Heart left ventricle (tissue), 16 donors: Measurements from ENCODE around the gene STK4. TPM values are rescaled to one million over a fixed set of nuclear protein-coding genes. Genes with fewer than 3 reads are reported as not detected.

Source experiments
- ATAC-seq, 4 donors: fragments of 200-7000 bp; cut with Tn5 transposase; one replicate each; pipeline ENCODE4 v1.9.1; 2020 to 2022; ENCODE audit warnings: moderate library complexity in 4 of 4, mild to moderate bottlenecking in 3 of 4, moderate number of reproducible peaks in 1 of 4
- DNase-seq, 5 donors: peaks; one replicate each; pipeline ENCODE4 v3.0.0-alpha.2; 2020
- H3K27ac ChIP-seq, 12 donors: fragments of 200-600 bp; sonication (generic) in 4 of 12; one replicate each; pipeline versions ENCODE4 v1.5.0 to v1.8.0; 2016 to 2022; ENCODE audit warnings: mild to moderate bottlenecking in 2 of 12
- H3K27me3 ChIP-seq, 9 donors: fragments of 200-600 bp; sonication (generic) in 2 of 9; one replicate each; pipeline versions ENCODE4 v1.5.1 to v1.8.0; 2016 to 2022; ENCODE audit warnings: mild to moderate bottlenecking in 3 of 9
- H3K36me3 ChIP-seq, 9 donors: fragments of 200-600 bp; sonication (generic) in 2 of 9; one replicate each; pipeline versions ENCODE4 v1.5.0 to v1.8.0; 2018 to 2022; ENCODE audit warnings: mild to moderate bottlenecking in 2 of 9
- H3K4me1 ChIP-seq, 12 donors: fragments of 200-600 bp; sonication (generic) in 4 of 12; one replicate each; pipeline versions ENCODE4 v1.5.0 to v1.8.0; 2016 to 2022; ENCODE audit warnings: mild to moderate bottlenecking in 3 of 12
- H3K4me3 ChIP-seq, 12 donors: fragments of 200-600 bp; sonication (generic) in 4 of 12; one replicate each; pipeline versions ENCODE4 v1.5.0 to v1.8.0; 2017 to 2022; ENCODE audit warnings: mild to moderate bottlenecking in 9 of 12, moderate library complexity in 4 of 12
- H3K9me3 ChIP-seq, 12 donors: fragments of 200-600 bp; sonication (generic) in 4 of 12; one replicate each; pipeline versions ENCODE4 v1.5.0 to v1.8.0; 2016 to 2022; ENCODE audit warnings: mild to moderate bottlenecking in 1 of 12
- POLR2A ChIP-seq, 2 donors: fragments of 450-650 bp; IDR thresholded peaks; one replicate each; pipeline ENCODE4 v1.6.1; 2017; ENCODE audit warnings: antibody characterized with exemption in 2 of 2, mild to moderate bottlenecking in 2 of 2, moderate library complexity in 2 of 2
- WGBS, 4 donors: extraction: QIAGEN DNeasy Blood & Tissue Kit in 2 of 4; methylation state at CpG; one replicate each; pipeline versions ENCODE4 v1.1.5 to v1.1.7; 2013 to 2018; 5-methylcytosine and 5-hydroxymethylcytosine counted together
- intact Hi-C, 10 donors: fragments of 100-400 bp; cut with DNase I; formaldehyde crosslinking; loops; one replicate each; pipeline versions ENCODE4 v1.11.1 to v1.14.2; 2022
- long read RNA-seq, 3 donors: library from polyadenylated mRNA; unstranded; transcript quantifications; one replicate each; pipeline ENCODE4 v2.0.0, GENCODE V29; 2020 to 2021
- polyA plus RNA-seq, 2 donors: library from polyadenylated mRNA; stranded (reverse); fragments of 200-250 nt; gene quantifications; one replicate each; pipeline ENCODE4 v1.2.3, GENCODE V29; 2013
- total RNA-seq, 9 donors: library from RNA; depleted of rRNA in 2 of 9; stranded (reverse); fragments of >200 nt in 2 of 9; fragmentation: NEBNext Ultra II Directional in 3 of 9; extraction: Animal tissue kit (Norgen Biotek cat#: 25700) in 3 of 9; gene quantifications; one replicate each; pipeline versions ENCODE4 v1.1.0 to v1.2.4, GENCODE V29; 2016 to 2023
- TF ChIP-seq, protein P1 (sequence below), 12 donors: fragments of 200-600 bp; sonication (generic) in 4 of 12; IDR thresholded peaks; one replicate each; pipeline versions ENCODE4 v1.5.0 to v1.8.0; 2018 to 2022; ENCODE audit warnings: antibody characterized with exemption in 12 of 12, mild to moderate bottlenecking in 5 of 12
- donor health status: ischemic (EF 13 %, LVEDD 7.1; RV severe dilation, severe dysfunction).
- donor health status: healthy with polysubstance abuse.
- donor health status: DM: no; HTN: yes; CAD: no.
- donor health status: DM: no; HTN: no; CAD: no.
- donor health status: ischemic (EF 25% LVEDD 6.9; RV normal size, moderate dysfunction).
- donor health status: ischemic (EF 25% LVEDD 5.7; RV mildly dilated, moderate dysfunction).
- donor health status: healthy.
- donor health status: DM: yes; HTN: yes; CAD: no.
- donor health status: ischemic (EF 35%, LVEDD 5.7; RV mildly dilated, moderate dysfunction).
- donor health status: nonischemic (EF 11% LVEDD 7.7; RV severe dilation, severe dysfunction).
- donor health status: DM: yes; HTN: yes; CAD: no.
- donor health status: PGD.
- donor health status: ischemic (EF 29% LVEDD 5.4; RV normal size, mild dysfunction).
- donor health status: nonischemic (EF 23%, LVEDD 6.1; RV moderate dilation, normal function).

The STK4 gene
- total RNA-seq (10 to 100 TPM in 2 of 9 donors, 1 to 10 TPM in 7; 8.1 to 25.3 (median 9.5) TPM), polyA plus RNA-seq (1 to 10 TPM; 3.2 to 7.9 TPM)
- long read RNA-seq, donor 1, partial matches to known transcripts, result 1 of 3 reads
- long read RNA-seq, donor 1, other reads (novel, unspliced or antisense), result 2 of 3 reads
- long read RNA-seq, donor 2, partial matches to known transcripts, result 4 of 11 reads
- long read RNA-seq, donor 2, other reads (novel, unspliced or antisense), result 7 of 11 reads
- long read RNA-seq, donor 3, full-length matches to known transcripts, result 2 of 7 reads
- long read RNA-seq, donor 3, partial matches to known transcripts, result 3 of 7 reads
- long read RNA-seq, donor 3, other reads (novel, unspliced or antisense), result 2 of 7 reads

- H3K4me1 ChIP-seq, result peaks cover 0 to 52% (median 15%) of the 10 kb centered on the region in 12 donors
- H3K36me3 ChIP-seq, result no peaks in the 10 kb centered on the region
- H3K27ac ChIP-seq, result peak within 1 kb of the TSS in 11 of 12 donors; percentile 71 to 95 (median 85)
- H3K27me3 ChIP-seq, result no peaks in the 10 kb centered on the region
- WGBS, 4 donors, result 1 to 3% (median 1%) methylated on average over 38 to 68 of the region's 68 CpGs
- intact Hi-C loops, result loop anchor here in 2 of 10 donors (5.0 to 10.0 kb wide), 2 partner anchors 79 to 449 kb away; partner anchors contain the start of genes YWHAB (in 2 of the 2) and PIGT (in 1 of the 2)
- H3K4me3 ChIP-seq, result peak within 1 kb of the TSS; percentile 62 to 93 (median 76)
- TF ChIP-seq POLR2A (IDR thresholded peaks at IDR 0.05), result peak in 1 of 2 donors; percentile 88
- TF ChIP-seq, protein P1, sequence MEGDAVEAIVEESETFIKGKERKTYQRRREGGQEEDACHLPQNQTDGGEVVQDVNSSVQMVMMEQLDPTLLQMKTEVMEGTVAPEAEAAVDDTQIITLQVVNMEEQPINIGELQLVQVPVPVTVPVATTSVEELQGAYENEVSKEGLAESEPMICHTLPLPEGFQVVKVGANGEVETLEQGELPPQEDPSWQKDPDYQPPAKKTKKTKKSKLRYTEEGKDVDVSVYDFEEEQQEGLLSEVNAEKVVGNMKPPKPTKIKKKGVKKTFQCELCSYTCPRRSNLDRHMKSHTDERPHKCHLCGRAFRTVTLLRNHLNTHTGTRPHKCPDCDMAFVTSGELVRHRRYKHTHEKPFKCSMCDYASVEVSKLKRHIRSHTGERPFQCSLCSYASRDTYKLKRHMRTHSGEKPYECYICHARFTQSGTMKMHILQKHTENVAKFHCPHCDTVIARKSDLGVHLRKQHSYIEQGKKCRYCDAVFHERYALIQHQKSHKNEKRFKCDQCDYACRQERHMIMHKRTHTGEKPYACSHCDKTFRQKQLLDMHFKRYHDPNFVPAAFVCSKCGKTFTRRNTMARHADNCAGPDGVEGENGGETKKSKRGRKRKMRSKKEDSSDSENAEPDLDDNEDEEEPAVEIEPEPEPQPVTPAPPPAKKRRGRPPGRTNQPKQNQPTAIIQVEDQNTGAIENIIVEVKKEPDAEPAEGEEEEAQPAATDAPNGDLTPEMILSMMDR (IDR thresholded peaks at IDR 0.05), result peak; percentile 13 to 71 (median 46)
- ATAC-seq (peak; percentile 94 to 99 (median 98)), DNase-seq (peak; percentile 94 to 97 (median 94))
- no peaks in the 10 kb centered on the region for H3K9me3 ChIP-seq
Measured at GRCh38 chr20:44966030-44966961, at the start of gene STK4. Gene STK4, plus strand, starts transcription at chr20:44966512. Its CDS starts 57 bp downstream, at chr20:44966569.

DNA sequence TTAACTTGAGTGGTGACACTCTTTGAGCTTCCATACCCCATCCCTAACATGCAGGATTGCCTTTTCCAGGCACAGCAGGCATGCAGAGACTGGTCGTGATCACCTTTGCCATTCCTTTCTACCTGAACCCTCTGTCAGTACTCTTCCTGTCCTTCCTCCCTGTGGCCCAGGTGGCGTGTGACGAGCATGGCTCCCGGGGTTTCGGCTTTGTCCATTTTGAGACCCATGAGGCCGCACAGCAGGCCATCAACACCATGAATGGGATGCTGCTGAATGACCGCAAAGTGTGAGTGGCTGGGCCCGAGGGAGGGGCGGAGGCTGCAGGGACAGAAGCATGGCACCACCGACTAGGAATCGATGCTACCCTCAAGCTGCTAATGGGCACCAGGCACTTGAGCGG, 49.7 kb upstream of the STK4 start:
- 93 to 97% (median 95%) methylated on average over 12 of the region's 12 CpGs for WGBS, 4 donors
- H3K36me3 ChIP-seq, result peaks cover 0 to 13% (median 0%) of the 10 kb centered on the region in 9 donors
- TF ChIP-seq POLR2A (IDR thresholded peaks at IDR 0.05), result no peak
- H3K4me1 ChIP-seq, result no peaks in the 10 kb centered on the region
- no peaks in the 10 kb centered on the region for H3K9me3 ChIP-seq
- no peaks in the 10 kb centered on the region for H3K27me3 ChIP-seq
- no peak for DNase-seq
- no peak overlapping the region for H3K4me3 ChIP-seq
- no peak overlapping the region for H3K27ac ChIP-seq
- intact Hi-C loops, result no loop called here
- no peak for ATAC-seq

DNA sequence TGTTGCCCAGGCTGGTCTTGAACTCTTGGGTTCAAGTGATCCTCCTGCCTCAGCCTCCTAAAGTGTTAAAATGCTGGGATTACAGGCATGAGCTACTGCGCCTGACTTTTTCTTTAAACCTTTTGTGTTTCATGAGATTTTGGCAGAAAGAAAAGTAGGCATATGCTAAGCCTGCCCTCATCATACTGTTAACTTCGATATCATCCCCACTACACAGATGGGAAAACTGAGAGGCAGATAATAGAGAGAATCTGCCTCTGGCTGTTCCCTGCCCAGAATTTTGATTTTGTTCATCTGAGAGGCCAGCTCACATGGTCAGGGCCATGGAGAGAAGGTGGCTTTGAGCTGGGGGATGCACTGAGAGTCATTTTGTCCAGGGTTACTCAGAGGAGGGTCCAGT, 48.9 kb upstream of the STK4 start:
- Histone ChIP-seq H3K9me3 (no peaks in the 10 kb centered on the region), H3K4me3 (no peak overlapping the region), H3K27ac (no peak overlapping the region), H3K27me3 (no peaks in the 10 kb centered on the region), H3K36me3 (peaks cover 0 to 17% (median 0%) of the 10 kb centered on the region in 9 donors), H3K4me1 (no peaks in the 10 kb centered on the region)
- DNase-seq (no peak), ATAC-seq (no peak)
- TF ChIP-seq, protein P1 (IDR thresholded peaks at IDR 0.05), result no peak
- no peak for TF ChIP-seq POLR2A (IDR thresholded peaks at IDR 0.05)
- intact Hi-C loops, result no loop called here
- 95 to 98% (median 97%) methylated on average over 2 of the region's 2 CpGs for WGBS, 4 donors

GRCh38 chr20:44918342-44918741, 48.0 kb upstream of the STK4 start:
- TF ChIP-seq, protein P1 (IDR thresholded peaks at IDR 0.05), result no peak
- no peak for TF ChIP-seq POLR2A (IDR thresholded peaks at IDR 0.05)
- DNase-seq (no peak), ATAC-seq (no peak)
- intact Hi-C loops, result no loop called here
- no peak overlapping the region for H3K27ac ChIP-seq
- H3K27me3 ChIP-seq, result no peaks in the 10 kb centered on the region
- no peak overlapping the region for H3K4me3 ChIP-seq
- no peaks in the 10 kb centered on the region for H3K9me3 ChIP-seq
- H3K36me3 ChIP-seq, result peaks cover 0 to 16% (median 0%) of the 10 kb centered on the region in 9 donors
- H3K4me1 ChIP-seq, result no peaks in the 10 kb centered on the region
- WGBS, 4 donors, result 96 to 100% (median 99%) methylated on average over 3 of the region's 3 CpGs
